Right atrium auricular region (tissue), 2 donors: ENCODE results near the gene GRM7. TPM values are rescaled to one million over a fixed set of nuclear protein-coding genes. Genes with fewer than 3 reads are reported as not detected.

Source experiments
- DNase-seq: peaks from one replicate; pipeline ENCODE4 v3.0.0-alpha.2; 2019; ENCODE audit warnings: low spot score
- H3K27ac ChIP-seq, 2 donors: fragments of 200-600 bp; sonication (generic); 1 replicate in 1 of 2; 2 replicates in 1 of 2; pipeline ENCODE4 v1.5.1; 2016 to 2019
- H3K27me3 ChIP-seq, 2 donors: fragments of 200-600 bp; sonication (generic); one replicate each; pipeline versions ENCODE4 v1.5.1 to v1.6.0; 2017 to 2019
- H3K36me3 ChIP-seq: fragments of 200-600 bp; sonication (generic); one replicate; pipeline ENCODE4 v1.5.1; 2016
- H3K4me1 ChIP-seq, 2 donors: fragments of 200-600 bp; sonication (generic); one replicate each; pipeline versions ENCODE4 v1.5.1 to v1.6.0; 2017 to 2019
- H3K4me3 ChIP-seq, 2 donors: fragments of 200-600 bp; sonication (generic); 1 replicate in 1 of 2; 2 replicates in 1 of 2; pipeline ENCODE4 v1.5.1; 2017 to 2019; ENCODE audit warnings: mild to moderate bottlenecking in 1 of 2, moderate library complexity in 1 of 2
- H3K9me3 ChIP-seq, 2 donors: fragments of 200-600 bp; sonication (generic); one replicate each; pipeline ENCODE4 v1.5.1; 2019
- CTCF ChIP-seq, 2 donors: fragments of 200-600 bp; sonication (generic); IDR thresholded peaks; one replicate each; pipeline ENCODE4 v1.5.1; 2019; ENCODE audit warnings: antibody characterized with exemption in 2 of 2
- total RNA-seq, 2 donors: library from RNA; depleted of rRNA; stranded (reverse); fragments of >200 nt; gene quantifications; one replicate each; pipeline ENCODE4 v1.1.0, GENCODE V29; 2016

GRM7 gene
- total RNA-seq, 2 donors from 2014 or later, result not detected

GRCh38 chr3:7333125-7333524 lies 472.2 kb downstream of the GRM7 start:
- H3K27me3 ChIP-seq, result no peaks in the 10 kb centered on the region
- DNase-seq, result no peak
- no peaks in the 10 kb centered on the region for H3K36me3 ChIP-seq
- no peak for TF ChIP-seq CTCF (IDR thresholded peaks at IDR 0.05)
- H3K9me3 ChIP-seq, result no peaks in the 10 kb centered on the region
- no peaks in the 10 kb centered on the region for H3K4me1 ChIP-seq
- no peak overlapping the region for H3K27ac ChIP-seq
- no peak overlapping the region for H3K4me3 ChIP-seq

- Histone ChIP-seq H3K27me3 (no peaks in the 10 kb centered on the region), H3K9me3 (no peaks in the 10 kb centered on the region), H3K27ac (no peak overlapping the region), H3K4me1 (no peaks in the 10 kb centered on the region), H3K4me3 (no peak overlapping the region), H3K36me3 (no peaks in the 10 kb centered on the region)
- DNase-seq, result no peak
- no peak for TF ChIP-seq CTCF (IDR thresholded peaks at IDR 0.05)
Measured at GRCh38 chr3:7340795-7341194, 479.9 kb downstream of the GRM7 start.

GRCh38 chr3:7346364-7346763 lies 485.4 kb downstream of the GRM7 start:
- Histone ChIP-seq H3K4me3 (no peak overlapping the region), H3K9me3 (no peaks in the 10 kb centered on the region), H3K36me3 (no peaks in the 10 kb centered on the region), H3K27me3 (no peaks in the 10 kb centered on the region), H3K4me1 (no peaks in the 10 kb centered on the region), H3K27ac (no peak overlapping the region)
- no peak for DNase-seq
- no peak for TF ChIP-seq CTCF (IDR thresholded peaks at IDR 0.05)

GRCh38 chr3:7357101-7357500 lies 496.2 kb downstream of the GRM7 start:
- Histone ChIP-seq H3K27ac (no peak overlapping the region), H3K36me3 (no peaks in the 10 kb centered on the region), H3K4me3 (no peak overlapping the region)

GRCh38 chr3:7367968-7368367 lies 507.1 kb downstream of the GRM7 start:
- Histone ChIP-seq H3K27ac (no peak overlapping the region), H3K4me1 (no peaks in the 10 kb centered on the region), H3K27me3 (no peaks in the 10 kb centered on the region), H3K4me3 (no peak overlapping the region), H3K36me3 (no peaks in the 10 kb centered on the region), H3K9me3 (no peaks in the 10 kb centered on the region)
- DNase-seq, result no peak
- TF ChIP-seq CTCF (IDR thresholded peaks at IDR 0.05), result no peak

More at GRCh38 chr3:7357101-7357500, 496.2 kb downstream of the GRM7 start:
- no peaks in the 10 kb centered on the region for H3K4me1 ChIP-seq
- DNase-seq, result no peak
- no peak for TF ChIP-seq CTCF (IDR thresholded peaks at IDR 0.05)
- no peaks in the 10 kb centered on the region for H3K27me3 ChIP-seq
- H3K9me3 ChIP-seq, result no peaks in the 10 kb centered on the region

- H3K4me1 ChIP-seq, result no peaks in the 10 kb centered on the region
- TF ChIP-seq CTCF (IDR thresholded peaks at IDR 0.05), result no peak
Measured at GRCh38 chr3:7368597-7368996, 507.7 kb downstream of the GRM7 start.

More at GRCh38 chr3:7368597-7368996, 507.7 kb downstream of the GRM7 start:
- Histone ChIP-seq H3K4me3 (no peak overlapping the region), H3K9me3 (no peaks in the 10 kb centered on the region), H3K27me3 (no peaks in the 10 kb centered on the region), H3K36me3 (no peaks in the 10 kb centered on the region), H3K27ac (no peak overlapping the region)
- DNase-seq, result no peak
